ENCODE results near the gene SLC6A13. TPM values are rescaled to one million over a fixed set of nuclear protein-coding genes. Genes with fewer than 3 reads are reported as not detected.
"Not testable (repeated sequence)": the region's sequence is repeated elsewhere in the genome, so short reads cannot be mapped to it uniquely, and the experiment has no call there.

The SLC6A13 gene
- total RNA-seq, 2 experiments from 2014 or later, result 0.11 to 0.60 TPM

GRCh38 chr12:188910-189621 lies 73.6 kb downstream of the SLC6A13 start:
- peaks cover 5% of the 10 kb centered on the region for H3K4me1 ChIP-seq (ENCODE audit: insufficient read depth, low read length)
- peaks cover 0 to 15% of the 10 kb centered on the region in 2 experiments for H3K27me3 ChIP-seq (ENCODE audit: control insufficient read depth in 1 of 2, insufficient read depth in 2 of 2, low read length in 2 of 2)
- H3K27ac Mint-ChIP-seq, result no peak overlapping the region
- peaks cover 52% of the 10 kb centered on the region for H3K27me3 Mint-ChIP-seq
- DNase-seq, result peak in 11 of 14 experiments; percentile 3 to 54 (median 14)
- peak; percentile 67 for ATAC-seq (ENCODE audit: poor library complexity)
- TF ChIP-seq CTCF (IDR thresholded peaks at IDR 0.05), result peak; percentile 55
- peak overlapping the region; percentile 31 for H3K4me3 ChIP-seq (ENCODE audit: low read length)
- H3K9me3 ChIP-seq (ENCODE audit: control insufficient read depth in 1 of 2, insufficient read depth in 1 of 2, low read length in 2 of 2), result peaks cover 0 to 11% of the 10 kb centered on the region in 2 experiments
- H3K4me1 Mint-ChIP-seq (ENCODE audit: low read depth), result no peaks in the 10 kb centered on the region
- peak overlapping the region; percentile 88 for H3K4me3 Mint-ChIP-seq
- H3K9me3 Mint-ChIP-seq, result no peaks in the 10 kb centered on the region
- ChIA-PET CTCF (no interaction called here), POLR2A (no interaction called here)
- H3K36me3 Mint-ChIP-seq (ENCODE audit: low read depth), result no peaks in the 10 kb centered on the region
- intact Hi-C loops (cut with DNase I, micrococcal nuclease), result no loop called here
- H3K36me3 ChIP-seq (ENCODE audit: insufficient read depth, low read length), result no peaks in the 10 kb centered on the region
- H3K27ac ChIP-seq (ENCODE audit: low read depth in 1 of 2, low read length in 2 of 2), result no peak overlapping the region

GRCh38 chr12:187986-188909 lies 74.4 kb downstream of the SLC6A13 start:
- POLR2A ChIA-PET; H3K27ac Mint-ChIP-seq; DNase-seq; intact Hi-C loops (cut with DNase I, micrococcal nuclease); ATAC-seq (ENCODE audit: poor library complexity); CTCF ChIA-PET; H3K36me3 Mint-ChIP-seq (ENCODE audit: low read depth); H3K9me3 Mint-ChIP-seq; H3K27ac ChIP-seq (ENCODE audit: low read depth in 1 of 2, low read length in 2 of 2); H3K4me1 ChIP-seq (ENCODE audit: insufficient read depth, low read length); H3K4me1 Mint-ChIP-seq (ENCODE audit: low read depth); H3K36me3 ChIP-seq (ENCODE audit: insufficient read depth, low read length): not testable (repeated sequence)
- H3K4me3 Mint-ChIP-seq, result peak overlapping the region; percentile 88
- peaks cover 45% of the 10 kb centered on the region for H3K27me3 Mint-ChIP-seq
- Histone ChIP-seq H3K4me3 (ENCODE audit: low read length) (peak overlapping the region; percentile 31), H3K9me3 (ENCODE audit: control insufficient read depth in 1 of 2, insufficient read depth in 1 of 2, low read length in 2 of 2) (peaks cover 0 to 11% of the 10 kb centered on the region in 2 experiments), H3K27me3 (ENCODE audit: control insufficient read depth in 1 of 2, insufficient read depth in 2 of 2, low read length in 2 of 2) (peaks cover 0 to 12% of the 10 kb centered on the region in 2 experiments)

- Mint-ChIP-seq H3K9me3 (no peaks in the 10 kb centered on the region), H3K27ac (no peak overlapping the region), H3K4me3 (no peak overlapping the region), H3K36me3 (ENCODE audit: low read depth) (no peaks in the 10 kb centered on the region), H3K4me1 (ENCODE audit: low read depth) (no peaks in the 10 kb centered on the region), H3K27me3 (peaks cover 28% of the 10 kb centered on the region)
- DNase-seq (no peak), ATAC-seq (ENCODE audit: poor library complexity) (no peak)
- ChIA-PET CTCF (no interaction called here), POLR2A (no interaction called here)
- Histone ChIP-seq H3K4me3 (ENCODE audit: low read length) (no peak overlapping the region), H3K9me3 (ENCODE audit: control insufficient read depth in 1 of 2, insufficient read depth in 1 of 2, low read length in 2 of 2) (peaks cover 0 to 11% of the 10 kb centered on the region in 2 experiments), H3K27ac (ENCODE audit: low read depth in 1 of 2, low read length in 2 of 2) (no peak overlapping the region), H3K36me3 (ENCODE audit: insufficient read depth, low read length) (no peaks in the 10 kb centered on the region), H3K4me1 (ENCODE audit: insufficient read depth, low read length) (peaks cover 5% of the 10 kb centered on the region), H3K27me3 (ENCODE audit: control insufficient read depth in 1 of 2, insufficient read depth in 2 of 2, low read length in 2 of 2) (peaks cover 0 to 12% of the 10 kb centered on the region in 2 experiments)
- intact Hi-C loops (cut with DNase I, micrococcal nuclease), result no loop called here
- no peak for TF ChIP-seq CTCF (IDR thresholded peaks at IDR 0.05)
Measured at GRCh38 chr12:186006-186625, 76.5 kb downstream of the SLC6A13 start.
